CD4-positive, alpha-beta T cell treated with Interferon alpha-2 for 1 hour (primary cell): ENCODE measurements around the gene SLC12A8.

Source experiments
- DNase-seq, 2 donors: peaks; one replicate each; pipeline ENCODE4 v3.0.0-alpha.2; 2020 to 2022

The SLC12A8 gene

GRCh38 chr3:125069968-125070745 is 142.4 kb downstream of the SLC12A8 start:
- DNase-seq = no peak

GRCh38 chr3:125069452-125069851 is 143.1 kb downstream of the SLC12A8 start:
- no peak for DNase-seq

- no peak for DNase-seq
Observed at GRCh38 chr3:125068265-125068664, 144.3 kb downstream of the SLC12A8 start.

GRCh38 chr3:125067225-125067624 is 145.3 kb downstream of the SLC12A8 start:
- no peak for DNase-seq

GRCh38 chr3:125062904-125063618 is 149.5 kb downstream of the SLC12A8 start:
- no peak for DNase-seq

GRCh38 chr3:125061646-125062045 is 150.9 kb downstream of the SLC12A8 start:
- no peak for DNase-seq

GRCh38 chr3:125061170-125061569 is 151.4 kb downstream of the SLC12A8 start:
- DNase-seq = no peak

- DNase-seq = no peak
Observed at GRCh38 chr3:125059488-125060245, 152.9 kb downstream of the SLC12A8 start.

GRCh38 chr3:125058959-125059358 is 153.6 kb downstream of the SLC12A8 start:
- DNase-seq = no peak

- no peak for DNase-seq
Observed at GRCh38 chr3:125058529-125058928, 154.0 kb downstream of the SLC12A8 start.

GRCh38 chr3:125057186-125057850 is 155.2 kb downstream of the SLC12A8 start:
- no peak for DNase-seq

GRCh38 chr3:125055913-125056745 is 156.4 kb downstream of the SLC12A8 start, which contains the start of gene HEG1:
Gene HEG1 (minus strand): TSS chr3:125055997. CDS start chr3:125055890, 107 bp downstream.
- DNase-seq = peak; percentile 72 to 80

GRCh38 chr3:125055331-125055912 is 157.1 kb downstream of the SLC12A8 start:
- peak in 1 of 2 donors; percentile 31 for DNase-seq

- DNase-seq = peak in 1 of 2 donors; percentile 63
Observed at GRCh38 chr3:125054449-125055329, 157.9 kb downstream of the SLC12A8 start.

GRCh38 chr3:125054062-125054448 is 158.5 kb downstream of the SLC12A8 start:
- DNase-seq = no peak

GRCh38 chr3:125053304-125053699 is 159.2 kb downstream of the SLC12A8 start:
- no peak for DNase-seq

GRCh38 chr3:125052624-125053303 is 159.8 kb downstream of the SLC12A8 start:
- DNase-seq = no peak

GRCh38 chr3:125051715-125052581 is 160.6 kb downstream of the SLC12A8 start:
- peak; percentile 67 to 82 for DNase-seq

GRCh38 chr3:125051205-125051604 is 161.3 kb downstream of the SLC12A8 start:
- no peak for DNase-seq
